Lower lobe of right lung (tissue), 2 donors: Measurements from ENCODE around the gene EPHA2. TPM values are rescaled to one million over a fixed set of nuclear protein-coding genes. Genes with fewer than 3 reads are reported as not detected.

Source experiments
- ATAC-seq, 2 donors: fragments of 200-7000 bp; cut with Tn5 transposase; one replicate each; pipeline ENCODE4 v1.9.1; 2020 to 2022; ENCODE audit warnings: mild to moderate bottlenecking in 2 of 2, moderate library complexity in 2 of 2
- DNase-seq: peaks from one replicate; pipeline ENCODE4 v3.0.0-alpha.2; 2020
- H3K27ac ChIP-seq: fragments of 200-600 bp; one replicate; pipeline ENCODE4 v1.8.0; 2022
- H3K27me3 ChIP-seq: fragments of 200-600 bp; one replicate; pipeline ENCODE4 v1.8.0; 2022; ENCODE audit warnings: low read depth
- H3K36me3 ChIP-seq: fragments of 200-600 bp; one replicate; pipeline ENCODE4 v1.8.0; 2022; ENCODE audit warnings: mild to moderate bottlenecking
- H3K4me1 ChIP-seq: fragments of 200-600 bp; one replicate; pipeline ENCODE4 v1.8.0; 2022
- H3K4me3 ChIP-seq: fragments of 200-600 bp; one replicate; pipeline ENCODE4 v1.8.0; 2022; ENCODE audit warnings: mild to moderate bottlenecking
- H3K9me3 ChIP-seq: fragments of 200-600 bp; one replicate; pipeline ENCODE4 v1.8.0; 2022
- CTCF ChIP-seq: fragments of 200-600 bp; IDR thresholded peaks from one replicate; pipeline ENCODE4 v1.8.0; 2022; ENCODE audit warnings: antibody characterized with exemption, mild to moderate bottlenecking
- intact Hi-C: fragments of 100-400 bp; cut with DNase I; formaldehyde crosslinking; loops from one replicate; pipeline ENCODE4 v1.11.0; 2022
- total RNA-seq: library from RNA; stranded (reverse); fragmentation: NEBNext Ultra II Directional; extraction: Animal tissue kit (Norgen Biotek cat#: 25700); gene quantifications from one replicate; pipeline ENCODE4 v1.2.1, GENCODE V29; 2021
- donor health status: DM: no; HTN: yes; CAD: no; lungs with severe emphysema.

The EPHA2 gene
- total RNA-seq, 1 donor from 2014 or later = 20.4 TPM

GRCh38 chr1:16115468-16115983 is 40.3 kb downstream of the EPHA2 start:
- no peaks in the 10 kb centered on the region for H3K36me3 ChIP-seq
- no peaks in the 10 kb centered on the region for H3K27me3 ChIP-seq
- ATAC-seq = no peak
- H3K4me3 ChIP-seq = no peak overlapping the region
- H3K9me3 ChIP-seq = no peaks in the 10 kb centered on the region
- intact Hi-C loops = no loop called here
- DNase-seq = peak; percentile 27
- H3K4me1 ChIP-seq = peaks cover 3% of the 10 kb centered on the region
- no peak overlapping the region for H3K27ac ChIP-seq
- TF ChIP-seq CTCF = no peak

GRCh38 chr1:16114527-16115467 is 41.1 kb downstream of the EPHA2 start:
- no peaks in the 10 kb centered on the region for H3K4me1 ChIP-seq
- ATAC-seq = no peak
- H3K4me3 ChIP-seq = no peak overlapping the region
- DNase-seq = no peak
- intact Hi-C loops = no loop called here
- no peaks in the 10 kb centered on the region for H3K27me3 ChIP-seq
- H3K9me3 ChIP-seq = no peaks in the 10 kb centered on the region
- TF ChIP-seq CTCF = no peak
- no peak overlapping the region for H3K27ac ChIP-seq
- H3K36me3 ChIP-seq = no peaks in the 10 kb centered on the region

- DNase-seq (no peak), ATAC-seq (peak; percentile 20 to 32)
- Histone ChIP-seq H3K36me3 (no peaks in the 10 kb centered on the region), H3K9me3 (peaks cover 12% of the 10 kb centered on the region), H3K4me3 (no peak overlapping the region), H3K27ac (no peak overlapping the region), H3K27me3 (no peaks in the 10 kb centered on the region), H3K4me1 (no peaks in the 10 kb centered on the region)
- intact Hi-C loops = no loop called here
- no peak for TF ChIP-seq CTCF
These were observed 43.0 kb downstream of the EPHA2 start for GRCh38 chr1:16112596-16113555.

- Histone ChIP-seq H3K36me3 (no peaks in the 10 kb centered on the region), H3K9me3 (peaks cover 12% of the 10 kb centered on the region), H3K4me3 (no peak overlapping the region), H3K4me1 (no peaks in the 10 kb centered on the region), H3K27ac (no peak overlapping the region), H3K27me3 (no peaks in the 10 kb centered on the region)
- DNase-seq = no peak
- intact Hi-C loops = no loop called here
- peak in 1 of 2 donors; percentile 41 for ATAC-seq
- no peak for TF ChIP-seq CTCF
These were observed 43.9 kb downstream of the EPHA2 start for GRCh38 chr1:16111771-16112595.
